GM12801 (cell line): ENCODE measurements around the gene ME1.

Experiments
- TF ChIP-seq, protein P1 (sequence below): IDR thresholded peaks from one replicate; pipeline ENCODE4 v1.5.1; 2011; ENCODE audit warnings: control low read depth; ENCODE audit not compliant: insufficient read length; ENCODE audit errors: extremely low read depth

The ME1 gene

DNA sequence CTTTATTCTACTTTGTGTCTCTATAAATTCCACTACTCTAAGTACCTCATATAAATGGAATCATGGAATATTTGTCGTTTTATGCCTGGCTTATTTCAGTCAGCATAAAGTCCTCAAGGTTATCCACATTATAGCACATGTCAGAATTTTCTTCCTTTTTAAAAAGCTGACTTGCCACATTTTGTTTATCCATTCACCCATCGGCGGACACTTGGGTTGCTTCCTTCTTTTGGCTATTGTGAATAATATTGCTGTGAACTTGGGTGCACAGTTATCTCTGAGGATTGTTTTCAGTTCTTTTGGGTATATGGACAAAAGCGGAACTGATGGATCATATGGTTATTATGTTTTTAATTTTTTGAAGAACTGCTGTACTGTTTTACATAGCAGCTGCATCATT lies 39.1 kb upstream of the ME1 start:
- TF ChIP-seq, protein P1, sequence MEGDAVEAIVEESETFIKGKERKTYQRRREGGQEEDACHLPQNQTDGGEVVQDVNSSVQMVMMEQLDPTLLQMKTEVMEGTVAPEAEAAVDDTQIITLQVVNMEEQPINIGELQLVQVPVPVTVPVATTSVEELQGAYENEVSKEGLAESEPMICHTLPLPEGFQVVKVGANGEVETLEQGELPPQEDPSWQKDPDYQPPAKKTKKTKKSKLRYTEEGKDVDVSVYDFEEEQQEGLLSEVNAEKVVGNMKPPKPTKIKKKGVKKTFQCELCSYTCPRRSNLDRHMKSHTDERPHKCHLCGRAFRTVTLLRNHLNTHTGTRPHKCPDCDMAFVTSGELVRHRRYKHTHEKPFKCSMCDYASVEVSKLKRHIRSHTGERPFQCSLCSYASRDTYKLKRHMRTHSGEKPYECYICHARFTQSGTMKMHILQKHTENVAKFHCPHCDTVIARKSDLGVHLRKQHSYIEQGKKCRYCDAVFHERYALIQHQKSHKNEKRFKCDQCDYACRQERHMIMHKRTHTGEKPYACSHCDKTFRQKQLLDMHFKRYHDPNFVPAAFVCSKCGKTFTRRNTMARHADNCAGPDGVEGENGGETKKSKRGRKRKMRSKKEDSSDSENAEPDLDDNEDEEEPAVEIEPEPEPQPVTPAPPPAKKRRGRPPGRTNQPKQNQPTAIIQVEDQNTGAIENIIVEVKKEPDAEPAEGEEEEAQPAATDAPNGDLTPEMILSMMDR = no peak

DNA sequence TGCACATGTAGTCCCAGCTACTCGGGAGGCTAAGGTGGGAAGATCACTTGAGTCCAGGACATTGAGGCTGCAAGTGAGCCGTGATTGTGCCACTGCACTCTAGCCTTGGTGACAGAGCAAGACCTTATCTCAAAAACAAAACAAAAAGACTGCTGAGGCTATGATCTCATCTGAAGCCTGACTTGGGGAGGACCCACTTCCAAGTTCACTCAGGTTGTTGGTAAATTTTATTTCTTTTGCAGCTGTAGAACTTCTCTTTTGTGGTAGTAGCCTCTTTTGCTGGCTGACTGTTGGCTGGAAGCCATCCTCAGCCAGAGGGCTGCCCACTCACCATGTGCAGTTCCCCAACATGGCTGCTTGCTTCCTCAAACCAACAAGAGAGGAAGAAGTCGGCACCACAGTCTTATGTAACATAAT lies 36.8 kb upstream of the ME1 start:
- TF ChIP-seq, protein P1 = no peak

- TF ChIP-seq, protein P1 = no peak
Measured at GRCh38 chr6:83466328-83466727, 35.5 kb upstream of the ME1 start.

DNA sequence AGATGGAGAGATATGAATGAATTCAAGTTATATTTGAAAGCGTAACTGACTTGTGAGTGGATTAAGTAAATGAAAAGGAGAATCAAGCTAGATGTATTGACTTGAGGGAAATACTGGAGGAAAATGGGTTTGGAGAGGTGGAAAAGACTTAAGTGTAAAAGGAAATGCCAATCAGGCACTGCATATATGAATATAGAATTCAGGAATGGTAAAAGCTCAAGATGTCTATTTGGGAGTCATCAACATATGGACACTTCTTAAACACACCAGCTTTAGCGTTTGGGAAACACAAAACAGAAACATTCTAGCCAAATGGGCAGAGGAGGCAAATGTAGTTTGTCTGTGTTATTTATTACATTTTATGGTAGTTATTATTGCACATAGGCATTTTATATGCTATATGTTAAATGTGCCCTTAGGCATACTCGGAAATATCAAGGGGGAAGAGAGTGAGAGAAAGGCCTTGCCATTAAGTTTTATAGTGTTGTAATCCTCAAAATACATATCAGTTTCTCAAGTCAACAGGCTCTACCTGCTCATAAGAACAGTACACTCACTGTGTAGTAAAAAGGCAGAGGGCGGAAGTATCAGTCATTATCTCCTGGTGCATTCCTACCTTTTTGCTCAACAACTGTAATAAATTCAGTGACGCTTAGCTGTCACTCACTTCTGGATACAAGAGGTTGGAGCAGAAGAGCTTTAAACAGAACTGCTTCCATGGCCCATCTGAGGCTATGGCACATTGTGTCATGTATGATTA lies 33.7 kb upstream of the ME1 start:
- TF ChIP-seq, protein P1 = no peak

DNA sequence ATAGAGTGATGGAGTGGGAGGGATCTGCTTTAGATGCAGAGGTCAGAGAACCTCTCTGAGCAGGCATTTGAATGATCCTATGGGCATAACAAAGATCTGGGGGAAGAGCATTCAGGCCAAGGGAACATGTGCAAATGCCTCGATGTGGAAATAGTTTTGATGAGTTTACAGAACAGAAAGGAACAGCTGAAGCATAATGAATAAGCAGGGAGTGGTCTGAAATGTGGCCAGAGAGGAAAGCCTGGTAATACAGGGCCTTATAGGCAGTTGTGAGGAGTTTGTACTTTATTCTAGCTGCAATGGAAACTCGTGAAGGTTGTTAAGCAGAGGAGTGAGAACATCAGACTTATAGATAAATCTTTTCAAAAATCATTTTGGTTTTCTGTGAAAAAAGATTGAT lies 33.0 kb upstream of the ME1 start:
- TF ChIP-seq, protein P1 = no peak

GRCh38 chr6:83462524-83462923 lies 31.7 kb upstream of the ME1 start:
- TF ChIP-seq, protein P1 = no peak

DNA sequence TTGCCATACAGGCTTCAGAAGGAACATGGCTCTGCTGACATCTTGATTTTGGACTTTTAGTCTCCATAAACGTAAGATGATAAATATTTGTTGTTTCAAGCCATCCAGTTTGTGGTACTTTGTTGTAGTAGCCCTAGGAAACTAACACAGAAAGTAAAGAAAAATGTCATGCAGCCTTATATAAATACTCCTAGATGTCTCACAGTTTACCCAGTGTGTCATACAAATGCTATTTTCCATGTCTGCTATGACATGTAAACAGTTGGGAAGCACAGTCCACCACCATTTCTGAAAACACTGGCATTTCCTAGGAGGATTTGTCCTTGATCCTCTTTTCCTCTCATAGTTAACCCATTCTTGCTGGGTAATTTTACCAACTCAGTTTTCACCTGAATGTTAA lies 30.6 kb upstream of the ME1 start:
- TF ChIP-seq, protein P1 = no peak
